Inflammatory macrophage (primary cell): ENCODE results near the gene MRTFA.

Experiments
- DNase-seq, 2 donors: peaks; one replicate each; pipeline ENCODE4 v3.0.0-alpha.2; 2020 to 2022

Gene MRTFA

DNA sequence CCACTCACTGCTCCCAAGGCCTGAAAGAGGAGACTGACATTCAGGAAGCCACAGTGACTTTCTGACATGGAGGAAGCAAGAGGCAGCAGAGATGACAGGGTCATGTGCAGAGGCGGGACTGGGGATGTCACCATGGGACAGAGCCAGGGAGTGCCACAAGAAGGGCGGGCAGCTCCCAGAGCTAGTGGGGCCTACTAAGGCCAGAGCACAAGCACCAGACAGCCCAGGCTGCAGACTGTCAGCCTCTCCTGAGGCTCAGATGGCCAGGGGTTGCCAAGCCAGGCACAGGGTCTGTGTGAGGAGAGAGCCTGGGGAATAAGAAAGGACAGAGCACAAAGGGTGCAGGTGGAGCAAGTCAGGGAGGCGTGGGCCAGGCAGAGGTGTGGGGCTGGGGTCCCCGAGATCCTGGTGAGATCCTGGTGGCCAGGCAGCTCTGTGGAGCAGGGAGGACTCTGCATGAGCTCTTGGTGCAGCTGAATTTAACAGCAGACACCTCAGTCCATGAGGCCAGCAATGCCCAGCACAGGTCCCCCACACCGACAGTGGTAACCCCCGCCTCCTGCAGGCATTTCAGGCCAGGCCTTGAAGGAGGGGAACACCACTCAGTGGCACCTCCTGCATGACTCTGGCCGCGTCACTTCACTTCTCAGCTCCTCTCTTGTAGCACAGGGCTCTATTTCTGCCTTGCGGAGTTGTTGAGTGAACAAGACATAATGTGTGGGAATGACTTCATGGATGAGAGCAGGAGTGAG lies 213.8 kb downstream of the MRTFA start:
- DNase-seq, result peak; percentile 86 to 93

DNA sequence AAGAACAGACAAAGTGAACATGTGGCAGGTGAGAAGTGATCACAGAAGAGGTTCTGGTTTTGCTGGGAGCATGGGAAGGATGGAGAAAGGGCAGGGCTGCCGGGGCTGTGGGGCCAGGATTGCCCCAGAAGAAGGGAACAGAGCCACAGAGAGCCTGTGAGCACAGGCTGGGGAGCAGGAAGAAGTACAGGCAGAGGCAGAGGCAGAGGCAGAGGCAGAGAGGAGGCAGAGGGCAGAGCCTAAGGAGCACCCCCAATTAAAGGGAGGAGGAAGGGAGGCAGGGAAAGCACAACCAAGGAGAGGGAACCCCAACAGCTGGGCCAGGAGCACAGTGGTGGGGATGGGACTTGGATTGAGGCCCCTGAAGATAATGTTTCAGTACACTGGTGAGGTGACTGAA lies 214.6 kb downstream of the MRTFA start:
- DNase-seq, result no peak

DNA sequence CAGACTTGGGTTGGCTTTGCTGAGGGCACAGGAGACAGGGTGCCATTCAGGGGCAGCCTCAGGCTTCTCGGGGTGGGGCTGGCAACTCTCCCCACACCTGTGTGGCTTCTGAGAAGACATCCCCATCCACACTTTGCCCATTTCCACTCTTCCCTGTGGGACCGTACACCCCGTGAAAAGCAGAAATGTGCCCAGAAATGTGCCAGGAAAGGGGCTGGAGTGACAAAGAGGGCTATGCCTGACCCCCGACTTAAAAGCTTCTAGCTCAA lies 215.5 kb downstream of the MRTFA start:
- DNase-seq, result no peak

DNA sequence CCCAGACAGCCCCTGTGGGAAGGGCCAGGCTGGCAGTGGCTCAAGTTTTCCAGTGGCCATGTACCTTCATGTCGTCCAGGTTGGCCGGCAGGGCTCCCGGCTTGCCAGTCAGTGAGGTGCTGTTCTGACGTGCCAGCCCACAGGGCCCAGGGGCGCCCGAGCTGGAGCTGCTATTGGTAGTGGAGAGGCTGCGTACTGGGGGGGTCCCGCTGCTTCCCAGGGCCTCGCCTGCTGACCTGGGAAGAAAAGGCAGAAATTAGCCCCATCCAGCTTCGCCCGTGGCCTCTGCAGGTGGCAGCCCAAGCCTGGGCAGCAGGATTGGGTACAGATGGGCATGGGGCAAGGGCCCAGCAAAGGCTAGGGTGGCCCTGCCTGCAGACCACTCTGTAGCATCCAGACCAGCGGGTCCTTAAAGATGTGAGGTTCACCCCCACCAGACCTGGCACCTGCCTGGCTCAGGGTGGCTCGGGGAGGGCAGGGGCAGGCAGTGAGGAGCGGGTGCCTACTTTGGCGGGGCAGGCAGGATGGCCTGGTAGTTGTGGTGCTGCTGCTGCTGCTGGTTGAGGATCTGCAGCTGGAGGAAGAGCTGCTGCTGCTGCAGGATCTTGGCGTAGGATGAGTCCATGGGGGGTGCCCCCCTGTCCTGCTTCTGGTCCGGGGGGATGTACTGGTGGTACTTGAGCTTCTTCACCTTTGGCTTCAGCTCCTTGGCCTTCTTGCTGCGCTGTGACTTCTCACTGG lies 216.0 kb downstream of the MRTFA start:
- no peak for DNase-seq

DNA sequence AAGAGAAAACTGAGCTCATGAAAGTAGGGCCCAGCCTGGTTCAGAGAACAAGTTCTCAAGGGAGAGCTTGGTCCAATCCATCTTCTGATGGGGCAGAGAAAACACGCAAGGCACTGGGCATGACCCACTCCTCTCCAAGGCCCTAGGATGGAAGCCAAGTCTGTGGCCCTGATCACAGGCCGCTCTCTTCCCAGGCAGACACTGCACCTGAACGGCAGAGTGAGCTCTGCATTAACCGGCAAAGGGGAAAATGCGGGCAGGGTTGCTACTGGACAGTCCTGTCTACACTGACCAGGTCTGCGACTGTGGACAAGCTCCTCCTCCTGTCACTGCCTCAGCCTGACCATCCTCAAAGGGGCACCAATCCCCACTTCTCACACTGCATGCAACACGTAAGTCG lies 216.8 kb downstream of the MRTFA start:
- DNase-seq, result no peak

DNA sequence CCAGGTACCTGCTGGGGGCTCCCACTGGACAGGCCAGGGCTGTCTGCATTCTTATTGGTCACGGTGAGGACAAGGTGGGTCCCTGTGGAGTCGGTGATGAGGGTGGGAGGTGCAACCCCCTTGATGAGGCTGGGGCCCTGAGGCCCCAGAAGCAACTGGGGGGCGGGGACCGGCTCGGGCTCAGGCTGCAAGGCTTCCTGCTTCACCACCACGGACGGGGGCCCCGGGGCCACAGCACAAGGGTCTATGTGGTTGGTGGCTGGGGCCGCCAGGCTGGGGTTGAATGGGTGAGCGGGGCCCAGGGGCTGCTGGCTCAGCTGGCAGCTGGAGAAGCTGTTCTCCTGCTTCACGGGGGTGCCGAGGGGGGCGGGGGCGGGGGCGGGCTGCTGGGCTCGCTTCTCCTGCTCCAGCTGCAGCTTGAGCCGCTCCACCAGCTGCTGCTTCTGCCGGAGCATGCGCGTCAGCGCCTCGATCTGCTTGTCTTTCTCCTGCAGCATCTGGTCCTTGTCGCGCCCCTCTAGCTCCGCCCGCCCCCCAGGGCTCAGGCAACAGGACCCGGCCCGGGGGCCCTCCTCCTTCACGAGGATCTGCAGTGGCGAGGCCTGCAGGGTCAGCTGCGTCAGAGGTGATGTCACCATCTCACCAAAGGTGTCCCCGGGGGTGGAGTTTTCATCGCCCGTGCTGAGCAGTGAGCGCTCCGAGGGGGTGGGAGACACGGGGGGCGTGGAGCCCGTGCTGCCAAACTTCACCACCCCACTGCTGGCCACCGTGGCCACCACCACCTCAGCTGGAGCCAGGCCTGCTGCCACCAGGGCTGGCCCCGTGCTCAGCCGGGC lies 217.9 kb downstream of the MRTFA start:
- DNase-seq, result no peak

DNA sequence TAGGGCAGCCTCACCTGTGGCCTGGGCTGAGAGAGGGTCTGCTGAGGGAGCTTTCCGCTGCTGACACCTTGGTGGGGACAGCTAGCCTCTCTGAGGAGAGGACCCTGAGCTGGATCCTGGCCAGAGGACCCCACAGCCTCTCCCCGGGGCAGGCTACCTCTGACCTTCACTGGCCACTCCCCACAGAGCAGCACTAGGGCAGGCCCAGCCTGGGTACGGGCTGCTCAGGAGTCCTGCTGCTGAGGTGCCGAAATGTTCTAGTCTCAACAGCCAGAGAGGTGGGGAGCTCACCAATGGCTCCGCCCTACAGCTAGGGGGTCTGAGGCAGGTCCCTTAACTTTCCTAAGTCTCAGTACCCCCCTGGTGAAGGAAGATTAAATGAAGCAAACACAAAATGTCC lies 218.6 kb downstream of the MRTFA start:
- DNase-seq, result no peak

DNA sequence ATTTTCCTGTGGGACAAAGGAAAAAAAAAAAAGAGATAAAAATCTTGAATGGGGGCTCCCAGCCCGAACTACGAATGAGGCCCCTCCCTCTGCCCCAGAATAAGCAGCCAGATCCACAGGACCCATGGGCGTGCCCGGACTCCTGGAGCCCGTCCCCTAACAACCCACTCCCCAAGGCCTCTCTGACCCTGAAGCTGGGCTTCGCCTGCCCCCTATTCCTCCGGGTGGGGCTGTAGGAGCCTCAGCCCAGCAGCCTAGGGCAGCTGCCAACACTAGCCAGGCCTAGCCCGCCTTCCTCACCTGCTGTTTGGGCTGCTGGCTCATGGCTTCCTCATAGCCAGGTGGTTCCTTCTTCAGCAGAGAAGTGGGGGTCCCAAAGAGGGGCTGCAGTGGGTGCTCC lies 219.5 kb downstream of the MRTFA start:
- no peak for DNase-seq

DNA sequence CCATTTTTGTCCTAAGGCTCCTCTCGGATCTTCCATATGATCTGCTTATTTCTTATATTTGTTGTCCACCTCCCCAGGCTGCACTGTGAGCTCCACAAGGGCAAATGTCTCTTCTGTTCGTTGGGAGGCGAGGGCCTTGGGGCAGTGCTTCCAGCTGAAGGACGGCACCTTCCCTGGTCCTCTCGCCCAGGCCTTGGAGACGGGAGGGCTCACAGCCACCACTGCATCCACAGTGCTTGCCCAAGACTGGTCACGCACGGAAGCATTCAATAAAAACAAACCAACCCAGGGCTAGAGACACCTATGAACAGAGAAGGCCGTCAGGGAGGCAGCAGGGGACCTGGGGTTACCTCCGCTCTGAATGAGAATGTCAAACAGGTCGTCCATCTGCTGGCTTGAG lies 219.9 kb downstream of the MRTFA start:
- no peak for DNase-seq

DNA sequence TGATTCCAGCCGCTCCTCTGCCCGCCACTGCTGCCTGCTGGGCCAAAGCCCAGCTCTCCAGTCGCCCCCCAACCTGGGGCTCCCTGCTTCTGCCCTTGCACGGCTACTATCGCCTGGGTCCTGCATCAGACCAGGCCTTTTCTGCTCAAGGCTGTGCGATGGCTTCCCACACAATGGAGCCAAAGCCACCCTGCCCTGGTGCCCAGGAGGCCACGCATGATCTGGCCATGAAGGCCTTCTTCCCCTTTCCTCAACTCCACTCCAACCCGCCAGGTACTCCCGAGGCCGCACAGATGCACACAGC lies 220.3 kb downstream of the MRTFA start:
- no peak for DNase-seq

DNA sequence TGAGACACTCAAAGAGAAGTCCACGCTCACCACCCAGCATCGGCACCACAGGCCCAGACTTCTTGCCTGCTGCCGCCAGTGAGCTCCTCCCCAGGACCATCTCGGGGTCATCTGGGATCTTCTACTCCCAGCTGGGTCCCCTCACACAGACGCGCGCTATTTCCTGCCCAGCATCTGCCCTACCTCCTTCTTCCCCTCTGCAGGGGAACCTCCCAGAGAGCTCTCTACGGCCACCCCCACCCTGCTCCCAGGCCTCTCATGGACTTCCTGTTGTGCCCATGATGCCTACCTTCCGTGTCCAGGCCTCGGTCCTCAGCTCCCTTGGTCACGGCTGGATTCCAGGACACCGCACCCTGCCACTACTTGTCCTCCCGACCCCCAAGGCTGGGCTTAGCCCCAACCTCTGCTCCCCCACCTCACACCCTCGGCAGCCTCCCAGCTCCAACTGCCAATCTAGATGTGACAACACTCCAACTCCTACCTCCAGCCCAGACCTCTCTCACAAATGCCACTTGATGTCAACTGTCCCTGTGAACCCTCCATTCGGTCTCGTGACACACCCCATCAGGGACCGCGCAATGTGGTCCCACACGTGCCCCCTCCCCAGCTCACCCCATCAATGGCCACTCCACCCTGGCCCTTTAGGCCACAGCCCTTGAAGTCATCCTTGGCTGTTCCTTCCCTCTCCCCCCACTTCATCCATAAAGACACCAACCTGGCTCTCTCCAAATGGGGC lies 220.8 kb downstream of the MRTFA start:
- DNase-seq, result peak; percentile 43 to 62

DNA sequence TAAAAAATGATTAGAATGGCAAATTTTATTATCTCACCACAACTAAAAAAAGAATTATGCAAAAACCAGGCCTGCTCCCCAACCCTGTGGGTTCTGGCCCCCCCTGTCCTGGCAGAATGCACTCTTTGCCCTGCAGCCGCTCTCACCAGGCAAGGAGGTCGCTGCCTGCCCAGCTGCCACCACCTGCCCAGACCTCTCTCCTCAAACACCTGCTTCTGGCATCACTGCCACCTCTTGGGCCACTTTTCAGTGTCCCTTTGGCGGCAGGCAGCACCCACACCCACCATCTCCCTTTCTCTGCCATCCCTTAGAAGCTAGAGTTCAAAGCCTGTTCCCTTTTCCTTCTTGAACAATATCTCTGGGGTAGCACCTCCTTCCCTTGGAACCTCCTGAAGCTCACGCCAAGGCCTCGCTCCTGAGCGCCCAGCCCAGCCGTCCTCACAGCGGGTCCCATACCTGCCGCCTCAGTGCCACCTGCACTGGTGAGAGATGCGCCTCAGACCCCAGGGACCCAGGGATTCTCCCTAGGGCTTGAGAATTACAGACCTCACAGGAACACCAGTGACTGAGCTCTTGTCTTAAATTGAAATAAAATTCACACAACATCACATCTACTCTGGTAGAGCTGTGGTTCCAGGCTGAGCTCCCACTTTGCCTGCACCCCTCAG lies 221.5 kb downstream of the MRTFA start:
- no peak for DNase-seq

DNA sequence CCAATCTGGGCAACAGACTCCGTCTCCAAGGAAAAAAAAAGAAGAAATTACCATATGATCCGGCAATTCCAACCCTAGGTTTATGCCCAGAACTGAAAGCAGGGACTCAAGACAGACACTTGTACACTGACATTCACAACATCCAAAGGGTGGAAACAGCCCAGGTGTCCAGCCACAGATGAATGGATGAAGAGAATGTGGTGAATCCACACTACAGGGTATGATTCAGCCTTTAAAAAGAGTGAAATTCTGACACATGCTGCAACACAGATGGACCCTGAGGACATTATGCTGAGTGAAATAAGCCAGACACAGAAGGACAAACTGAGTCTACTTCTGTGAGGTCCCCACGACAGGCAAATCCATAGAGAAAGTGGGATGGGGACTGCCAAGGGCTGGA lies 222.2 kb downstream of the MRTFA start:
- DNase-seq, result no peak

DNA sequence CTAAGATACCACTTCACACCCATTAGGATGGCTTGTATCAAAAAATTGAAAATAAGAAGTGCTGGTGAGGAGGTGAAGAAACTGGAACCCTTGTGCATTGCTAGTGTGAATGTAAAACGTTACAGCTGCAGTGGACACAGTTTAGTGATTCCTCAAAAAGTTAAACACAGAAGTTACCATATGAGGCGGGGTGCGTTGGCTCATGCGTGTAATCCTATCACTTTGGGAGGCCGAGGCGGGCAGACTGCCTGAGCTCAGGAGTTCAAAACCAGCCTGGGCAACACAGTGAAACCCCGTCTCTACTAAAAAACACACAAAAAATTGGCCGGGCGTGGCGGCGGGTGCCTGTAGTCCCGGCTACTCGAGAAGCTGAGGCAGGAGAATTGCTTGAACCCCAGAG lies 222.6 kb downstream of the MRTFA start:
- no peak for DNase-seq

DNA sequence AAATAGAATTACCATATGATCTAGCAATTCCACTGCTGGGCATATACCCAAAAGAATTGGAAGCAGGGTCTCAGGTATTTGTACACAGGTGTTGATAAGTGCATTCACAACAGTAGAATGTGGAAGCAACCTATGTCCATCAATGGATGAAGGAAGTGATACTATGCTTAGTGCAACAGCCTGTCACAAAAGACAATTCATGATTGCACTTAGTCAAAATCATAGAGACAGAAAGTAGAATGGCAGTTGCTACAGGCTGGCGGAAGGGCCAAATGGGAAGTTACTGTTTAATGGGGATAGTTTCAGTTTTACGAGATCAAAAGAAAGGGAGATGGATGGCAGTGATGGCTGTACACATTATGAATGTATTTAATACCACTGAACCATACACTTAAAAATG lies 224.1 kb downstream of the MRTFA start:
- DNase-seq, result peak; percentile 71 to 81

DNA sequence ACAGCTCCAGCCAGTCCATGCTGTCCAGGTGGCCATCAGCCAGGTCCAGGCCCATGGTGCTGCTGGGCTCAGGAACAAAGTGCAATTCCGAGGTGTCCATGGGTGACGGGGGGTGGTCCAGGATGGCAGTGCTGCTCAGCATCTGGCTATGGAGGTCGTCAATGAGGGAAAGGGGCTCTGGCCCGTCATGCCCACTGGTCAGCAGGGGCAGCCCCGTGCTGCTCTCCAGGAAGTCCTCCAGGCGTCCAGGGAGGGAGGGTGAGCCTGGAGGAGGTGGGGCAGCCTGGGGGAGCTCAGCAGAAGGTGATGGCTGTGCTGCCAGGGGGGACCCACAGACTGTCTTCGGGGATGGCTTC lies 225.0 kb downstream of the MRTFA start:
- no peak for DNase-seq

DNA sequence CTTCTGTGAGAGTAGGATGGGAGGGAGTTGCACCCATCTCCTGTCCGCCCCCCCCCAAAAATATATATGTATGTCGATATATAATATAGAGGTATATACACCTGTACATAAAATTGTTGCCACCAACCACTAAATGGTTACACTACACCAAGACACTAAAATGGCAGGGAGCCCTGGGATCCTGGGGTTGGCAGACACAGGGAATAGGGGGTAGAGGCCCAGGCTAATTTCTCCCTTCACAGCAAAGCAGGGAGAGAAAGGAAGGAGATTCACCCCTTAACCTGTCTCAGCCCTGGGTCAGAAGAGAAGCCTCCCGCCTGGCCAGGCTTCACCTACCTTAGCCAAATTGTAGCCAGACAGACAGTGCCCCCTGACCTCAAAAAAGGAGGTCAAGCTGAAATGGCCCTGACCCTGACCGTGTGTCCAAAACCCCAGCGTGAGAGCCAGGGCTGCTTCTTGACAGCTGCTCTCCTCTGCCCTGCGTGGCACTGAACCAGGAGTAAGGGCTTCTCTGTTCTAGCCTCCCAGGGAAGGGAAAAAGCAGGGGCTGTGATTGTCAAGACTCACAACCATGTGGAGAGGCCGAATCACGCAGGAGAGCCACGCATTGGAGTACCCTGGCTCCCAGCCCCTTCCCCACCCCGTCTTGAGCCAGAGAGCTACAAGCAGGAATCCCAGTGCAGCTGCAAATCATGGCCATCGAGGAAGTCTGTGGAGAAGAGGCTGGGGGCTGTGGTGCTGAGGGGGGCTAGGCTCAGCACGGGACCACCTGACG lies 225.6 kb downstream of the MRTFA start:
- no peak for DNase-seq

DNA sequence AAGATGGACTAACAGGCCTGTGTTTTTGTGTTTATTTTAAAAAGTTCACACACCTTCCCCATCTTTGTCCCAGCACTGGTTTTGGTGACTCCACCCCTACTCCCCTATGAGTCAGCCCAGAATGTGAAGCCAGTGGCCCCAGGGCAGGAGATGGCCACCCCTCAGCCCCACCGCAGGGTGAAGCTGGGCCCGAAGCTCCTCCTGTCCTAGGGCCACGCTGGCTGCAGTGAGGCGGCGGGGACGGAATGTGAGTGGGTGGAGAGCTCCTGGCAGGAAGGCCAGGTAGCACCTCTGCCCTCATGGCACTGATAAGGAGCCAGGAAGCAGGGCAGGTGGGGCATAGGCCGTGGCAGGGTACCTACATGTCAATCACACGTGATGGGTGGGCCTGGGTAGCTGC lies 226.2 kb downstream of the MRTFA start:
- no peak for DNase-seq

DNA sequence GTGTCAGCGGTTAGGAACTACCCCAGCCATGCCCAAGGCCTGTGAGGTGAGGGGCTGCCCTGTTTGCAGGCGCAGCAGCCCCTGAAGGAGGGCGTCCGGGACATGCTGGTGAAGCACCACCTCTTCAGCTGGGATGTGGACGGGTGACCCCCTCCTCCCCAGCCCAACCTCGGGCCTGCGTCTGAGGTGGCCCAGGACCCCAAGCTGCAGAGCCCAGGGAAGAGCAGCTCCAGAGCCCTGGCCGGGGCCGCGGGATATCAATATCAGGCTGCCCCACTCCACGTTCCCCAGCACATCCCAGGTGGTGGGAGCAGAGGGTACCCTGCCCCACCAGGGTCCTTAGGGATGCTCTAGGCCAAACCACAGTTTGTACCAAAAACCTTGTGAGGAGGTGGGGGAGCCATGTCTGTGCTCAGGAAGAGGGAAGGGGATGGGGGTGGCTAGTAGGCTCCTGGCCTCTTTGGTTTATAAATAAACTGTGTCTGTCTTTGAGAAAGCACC lies 226.9 kb downstream of the MRTFA start:
- DNase-seq, result no peak

DNA sequence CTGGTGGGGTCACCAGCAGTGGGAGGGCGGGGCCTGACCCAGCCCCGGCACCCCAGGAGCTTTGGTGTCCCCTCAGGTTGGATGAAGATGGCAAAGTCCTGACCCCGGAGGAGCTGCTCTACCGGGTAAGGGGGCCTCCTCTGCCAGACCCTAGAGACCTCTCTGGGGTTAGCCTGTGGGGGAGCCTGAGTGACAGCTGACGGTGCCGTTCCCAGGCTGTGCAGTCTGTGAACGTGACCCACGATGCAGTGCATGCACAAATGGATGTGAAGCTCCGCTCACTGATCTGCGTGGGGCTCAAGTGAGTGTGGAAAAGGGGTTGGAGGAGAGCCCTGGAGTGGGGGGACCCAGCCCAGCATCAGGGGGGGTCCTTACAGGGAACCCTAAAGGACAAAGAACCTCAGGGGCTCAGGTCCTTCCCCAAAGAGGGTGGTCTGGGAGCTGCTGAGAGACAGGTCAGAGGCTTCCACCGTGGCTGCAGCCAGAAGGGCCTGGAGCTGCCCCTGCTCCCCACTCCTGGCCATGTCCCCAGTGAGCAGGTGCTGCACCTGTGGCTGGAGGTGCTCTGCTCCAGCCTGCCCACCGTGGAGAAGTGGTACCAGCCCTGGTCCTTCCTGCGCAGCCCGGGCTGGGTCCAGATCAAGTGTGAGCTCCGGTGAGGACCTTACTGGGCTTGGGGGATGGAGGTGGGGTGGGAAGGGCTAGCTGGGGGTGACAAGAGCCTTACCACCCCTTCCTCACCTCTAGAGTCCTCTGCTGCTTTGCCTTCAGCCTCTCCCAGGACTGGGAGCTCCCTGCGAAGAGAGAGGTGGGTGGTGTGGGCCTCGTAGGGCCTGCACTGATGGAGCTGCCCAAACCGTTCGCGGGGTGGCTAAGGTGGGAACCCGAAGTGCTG lies 227.6 kb downstream of the MRTFA start:
- DNase-seq, result no peak
